GM12878 (cell line): ENCODE measurements around the gene FEM1B.

ENCODE experiments used
- CBX3 ChIP-seq: fragments of 200-600 bp; sonication (generic); IDR thresholded peaks from 2 replicates; pipeline ENCODE4 v1.6.1; 2016; ENCODE audit warnings: low read depth, borderline replicate concordance
- CTCF ChIP-seq, 3 experiments: IDR thresholded peaks in 2 of 3; conservative IDR thresholded peaks in 1 of 3; 2 replicates each; pipeline ENCODE4 v1.5.1; 2011; ENCODE audit warnings: low read depth in 3 of 3, low read length in 3 of 3, mild to moderate bottlenecking in 3 of 3, control low read depth in 2 of 3, moderate library complexity in 2 of 3, inconsistent platforms in 1 of 3, mixed read lengths in 1 of 3; ENCODE audit not compliant: control insufficient read depth in 2 of 3, insufficient read depth in 1 of 3; ENCODE audit errors: extremely low read depth in 1 of 3
- JUNB ChIP-seq: IDR thresholded peaks from 2 replicates; pipeline ENCODE4 v1.6.1; 2016; ENCODE audit warnings: antibody characterized with exemption, mild to moderate bottlenecking
- MXI1 ChIP-seq: fragments of 150-350 bp; IDR thresholded peaks from 2 replicates; pipeline ENCODE4 v1.6.1; 2011; ENCODE audit warnings: low read depth, mild to moderate bottlenecking, inconsistent platforms, low read length, improper control_type of control experiment
- NFIC ChIP-seq: IDR thresholded peaks from 2 replicates; pipeline ENCODE4 v1.6.1; 2012; ENCODE audit warnings: low read depth, mild to moderate bottlenecking, inconsistent platforms, low read length, moderate library complexity
- NRF1 ChIP-seq: conservative IDR thresholded peaks from 2 replicates; pipeline ENCODE4 v1.6.1; 2011; ENCODE audit warnings: mild to moderate bottlenecking, low read depth, low read length, improper control_type of control experiment
- POLR2A ChIP-seq: IDR thresholded peaks from 2 replicates; pipeline ENCODE4 v1.6.1; 2011; ENCODE audit warnings: low read depth, mild to moderate bottlenecking, low read length
- REST ChIP-seq: IDR thresholded peaks from 2 replicates; pipeline ENCODE4 v1.6.1; 2012; ENCODE audit warnings: mild to moderate bottlenecking, low read depth, low read length
- SREBF1 ChIP-seq: IDR thresholded peaks from 2 replicates; pipeline ENCODE4 v1.6.1; 2012; ENCODE audit warnings: mild to moderate bottlenecking, low read length
- ZBTB33 ChIP-seq: fragments of 450-650 bp; IDR thresholded peaks from 2 replicates; pipeline ENCODE4 v1.6.1; 2017; ENCODE audit warnings: mild to moderate bottlenecking
- ZNF274 ChIP-seq: IDR thresholded peaks from one replicate; pipeline ENCODE4 v1.8.0; 2011; ENCODE audit not compliant: insufficient read length, insufficient read depth

GRCh38 chr15:68256675-68257450 is 20.7 kb upstream of the FEM1B start:
- TF ChIP-seq CTCF (IDR thresholded peaks at IDR 0.05 in 2 of 3, conservative IDR thresholded peaks at IDR 0.05 in 1 of 3; ENCODE audit: control insufficient read depth in 2 of 3, extremely low read depth in 1 of 3, insufficient read depth in 1 of 3, low read depth in 3 of 3, low read length in 3 of 3) (no peak), ZNF274 (no peak), ZBTB33 (no peak), CBX3 (no peak), NRF1 (no peak), SREBF1 (no peak), MXI1 (no peak), NFIC (no peak), POLR2A (no peak), JUNB (no peak), REST (no peak)
